Fibroblast of pulmonary artery (primary cell): ENCODE measurements around the gene TMEM63C.

Experiments used
- DNase-seq: peaks from one replicate; pipeline ENCODE4 v3.0.0-alpha.2; 2010; ENCODE audit warnings: low read depth
- H3K4me3 ChIP-seq: replicated peaks from 2 replicates; pipeline ENCODE4 v1.5.1; 2011; ENCODE audit warnings: low read depth, mild to moderate bottlenecking, control low read depth, low read length, moderate library complexity
- TF ChIP-seq, protein P1 (sequence below): IDR thresholded peaks from 2 replicates; pipeline ENCODE4 v1.5.1; 2011; ENCODE audit warnings: mild to moderate bottlenecking, control low read depth, low read length, inconsistent platforms; ENCODE audit errors: missing control alignments

TMEM63C gene

DNA sequence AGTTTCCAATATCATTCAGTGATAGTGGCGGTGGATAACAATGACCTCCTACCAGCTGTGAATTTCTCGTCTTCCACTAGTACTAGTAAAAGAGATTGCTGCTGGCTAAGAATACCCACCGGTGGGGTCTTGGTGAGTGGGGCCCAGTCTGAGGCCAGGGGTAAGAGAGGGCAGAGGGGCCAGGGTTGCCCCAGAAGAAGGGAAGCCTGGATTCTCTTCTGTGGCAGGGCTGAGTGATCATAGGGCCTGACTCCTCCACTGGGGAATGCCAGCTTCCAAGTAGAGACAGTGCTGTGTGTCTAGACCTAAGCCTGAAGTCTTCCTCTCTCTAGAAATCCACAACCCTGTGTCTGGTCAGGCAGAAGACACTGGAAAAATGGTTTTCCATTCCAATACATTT, 5.8 kb upstream of the TMEM63C start:
- H3K4me3 ChIP-seq: no peak overlapping the region
- TF ChIP-seq, protein P1, sequence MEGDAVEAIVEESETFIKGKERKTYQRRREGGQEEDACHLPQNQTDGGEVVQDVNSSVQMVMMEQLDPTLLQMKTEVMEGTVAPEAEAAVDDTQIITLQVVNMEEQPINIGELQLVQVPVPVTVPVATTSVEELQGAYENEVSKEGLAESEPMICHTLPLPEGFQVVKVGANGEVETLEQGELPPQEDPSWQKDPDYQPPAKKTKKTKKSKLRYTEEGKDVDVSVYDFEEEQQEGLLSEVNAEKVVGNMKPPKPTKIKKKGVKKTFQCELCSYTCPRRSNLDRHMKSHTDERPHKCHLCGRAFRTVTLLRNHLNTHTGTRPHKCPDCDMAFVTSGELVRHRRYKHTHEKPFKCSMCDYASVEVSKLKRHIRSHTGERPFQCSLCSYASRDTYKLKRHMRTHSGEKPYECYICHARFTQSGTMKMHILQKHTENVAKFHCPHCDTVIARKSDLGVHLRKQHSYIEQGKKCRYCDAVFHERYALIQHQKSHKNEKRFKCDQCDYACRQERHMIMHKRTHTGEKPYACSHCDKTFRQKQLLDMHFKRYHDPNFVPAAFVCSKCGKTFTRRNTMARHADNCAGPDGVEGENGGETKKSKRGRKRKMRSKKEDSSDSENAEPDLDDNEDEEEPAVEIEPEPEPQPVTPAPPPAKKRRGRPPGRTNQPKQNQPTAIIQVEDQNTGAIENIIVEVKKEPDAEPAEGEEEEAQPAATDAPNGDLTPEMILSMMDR: no peak
- no peak for DNase-seq

DNA sequence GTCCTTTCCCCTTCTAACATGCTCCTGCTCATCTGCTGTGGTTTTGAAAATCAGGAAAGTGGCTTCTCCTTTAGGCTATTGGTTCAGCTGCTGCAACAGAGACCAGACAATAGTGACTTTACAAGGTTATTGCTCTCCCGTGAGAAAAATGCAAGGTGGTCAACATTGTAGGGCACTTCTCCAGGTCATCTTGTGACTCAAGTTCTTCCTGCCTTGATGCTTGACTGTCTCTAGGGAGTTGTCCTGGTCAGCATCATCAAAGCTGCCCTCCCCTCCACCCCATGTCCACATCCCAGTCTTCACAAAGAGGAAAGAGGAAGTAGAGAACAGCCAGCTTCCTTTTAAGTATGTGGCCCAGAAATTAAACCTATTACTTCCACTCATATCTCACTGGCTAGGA, 3.9 kb upstream of the TMEM63C start:
- TF ChIP-seq, protein P1: no peak
- no peak for DNase-seq
- H3K4me3 ChIP-seq: no peak overlapping the region

DNA sequence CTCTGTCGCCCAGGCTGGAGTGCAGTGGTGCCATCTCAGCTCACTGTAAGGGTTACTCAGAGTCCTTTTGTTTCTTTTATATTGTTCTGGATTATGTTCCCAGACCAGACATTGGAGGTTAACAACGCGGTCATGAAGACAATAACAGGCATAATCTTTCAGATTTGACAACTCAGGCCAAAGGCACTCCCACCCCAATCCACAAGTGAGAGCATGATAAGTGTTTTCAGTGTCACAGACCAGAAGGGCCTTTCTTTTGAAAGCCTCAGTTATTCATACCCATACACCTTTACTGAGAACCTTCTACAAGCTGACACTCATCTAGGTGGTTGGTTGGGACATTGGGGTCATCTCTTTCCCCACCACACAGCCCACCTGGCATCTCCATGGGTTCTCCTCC, 2.9 kb upstream of the TMEM63C start:
- TF ChIP-seq, protein P1: no peak
- no peak overlapping the region for H3K4me3 ChIP-seq
- DNase-seq: no peak

DNA sequence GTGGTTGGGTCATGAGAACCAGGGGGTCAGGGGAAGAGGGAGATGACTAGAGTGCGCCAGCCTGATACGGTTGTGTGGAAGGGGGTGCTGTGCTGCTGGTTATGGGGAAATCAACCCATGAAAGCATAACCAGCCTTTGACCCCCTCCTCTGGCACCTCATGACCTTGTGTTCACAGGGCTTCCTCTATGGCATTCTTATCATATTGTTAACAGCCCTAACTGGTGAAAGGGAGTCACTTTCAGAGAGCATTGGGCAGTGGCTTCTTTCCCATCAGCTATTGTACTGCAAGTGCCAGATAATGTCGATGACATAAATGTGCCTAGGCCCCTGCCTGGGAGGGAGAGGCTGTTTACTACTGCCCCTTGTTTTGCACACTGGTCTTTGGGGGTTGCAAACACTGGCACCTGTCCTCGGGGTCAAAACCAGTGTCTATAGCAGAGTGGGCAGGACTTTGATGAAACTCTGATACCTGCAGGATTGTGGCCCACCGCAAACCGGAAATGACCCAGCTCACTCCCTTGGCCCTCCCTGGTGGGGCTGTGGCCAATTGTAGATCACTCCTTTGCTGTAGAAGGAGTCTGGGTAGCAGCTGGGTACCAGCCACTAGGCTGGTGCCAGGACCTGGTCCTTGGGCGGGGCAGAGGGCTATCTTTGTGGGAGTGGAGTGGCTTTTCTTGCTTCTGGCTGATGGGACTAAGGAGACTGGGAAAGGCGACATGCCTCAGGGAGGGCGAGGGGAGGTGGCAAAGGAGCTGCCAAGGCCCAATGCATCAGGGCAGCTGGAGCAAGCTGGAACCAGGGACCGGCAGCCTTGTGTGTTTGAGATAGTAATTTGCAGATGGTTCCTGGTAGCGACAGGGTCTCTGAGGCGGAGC, 634 bp upstream of the TMEM63C start:
- DNase-seq: no peak
- TF ChIP-seq, protein P1: no peak
- H3K4me3 ChIP-seq: no peak overlapping the region

DNA sequence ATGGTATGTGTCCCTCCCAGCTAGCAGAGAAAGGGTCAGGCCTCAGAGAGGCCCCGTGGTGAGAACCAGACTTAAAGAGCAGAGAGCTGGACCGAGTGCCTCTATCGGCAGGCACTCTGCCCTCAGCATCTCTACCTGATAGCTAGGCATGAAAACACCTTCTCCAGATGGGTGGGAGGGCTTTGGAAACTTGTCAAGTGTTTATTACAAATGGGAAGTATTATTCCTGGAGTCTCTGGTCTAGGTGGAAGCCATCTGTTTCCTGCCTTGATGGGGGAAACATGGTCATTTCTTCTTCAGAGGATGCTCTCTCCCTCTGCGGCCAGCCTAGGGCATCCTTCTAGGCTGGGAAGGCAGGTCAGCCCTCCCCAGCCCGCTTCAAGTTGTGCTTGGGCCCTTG, 2.3 kb downstream of the TMEM63C start:
- no peak for DNase-seq
- H3K4me3 ChIP-seq: no peak overlapping the region
- TF ChIP-seq, protein P1: no peak

DNA sequence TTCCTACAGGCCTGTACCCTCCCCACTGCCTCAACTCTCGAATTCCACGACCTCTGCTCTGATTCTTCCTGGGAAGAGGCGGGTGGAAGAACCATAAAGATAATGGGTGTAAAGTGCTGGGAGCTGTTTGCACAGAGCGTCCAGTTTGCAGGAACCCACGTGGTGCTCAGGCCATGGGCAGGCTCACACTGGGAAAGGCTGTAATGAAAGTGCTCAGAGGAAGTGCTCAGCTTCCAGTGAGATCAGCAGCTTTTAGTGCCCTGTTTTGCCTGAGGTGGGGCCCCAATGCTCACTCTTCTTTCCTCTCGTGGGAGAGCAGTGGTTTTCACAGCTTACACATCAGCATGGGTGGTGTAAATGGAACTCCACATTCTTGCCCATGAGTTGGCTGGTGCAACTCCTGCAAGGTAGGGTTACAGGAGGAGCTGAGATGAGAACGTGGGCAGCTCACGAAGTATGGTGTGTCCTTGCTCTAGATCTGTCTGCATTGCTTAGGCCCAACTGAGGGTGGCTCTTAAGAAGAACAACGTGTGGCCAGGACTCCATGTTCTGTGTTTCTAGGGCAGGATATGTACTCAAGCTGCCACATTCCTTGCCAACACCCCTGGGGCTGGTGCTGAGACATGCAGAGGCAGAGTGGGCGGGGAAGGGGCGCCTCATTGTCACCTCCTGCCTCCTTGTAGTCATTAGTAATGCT, 2.9 kb downstream of the TMEM63C start:
- no peak for DNase-seq
- TF ChIP-seq, protein P1: no peak

DNA sequence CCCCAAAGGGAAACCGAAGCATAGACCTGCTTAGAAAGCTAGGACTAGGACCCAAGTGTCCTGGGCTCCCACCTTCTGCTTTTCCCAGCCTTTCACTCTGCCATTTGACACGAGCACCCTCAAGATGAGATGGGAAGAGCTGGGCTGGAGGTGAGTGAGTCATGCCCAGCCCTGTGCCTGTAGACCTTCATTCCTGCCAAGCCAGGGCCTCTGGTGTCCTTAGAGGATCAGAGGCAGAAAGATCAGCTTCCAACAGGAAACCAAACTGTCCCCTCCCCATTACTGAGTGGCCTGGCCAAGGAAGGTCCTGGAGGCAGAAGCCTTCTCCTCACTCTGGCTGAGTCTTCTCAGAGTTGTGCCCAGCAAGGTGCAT, 3.5 kb downstream of the TMEM63C start:
- H3K4me3 ChIP-seq: no peak overlapping the region
- no peak for DNase-seq
- TF ChIP-seq, protein P1: no peak

More for the DNA sequence above, 2.9 kb downstream of the TMEM63C start:
- no peak overlapping the region for H3K4me3 ChIP-seq
